MM.1S (cell line): ENCODE data around the gene GEMIN5.

ENCODE experiments used
- DNase-seq: peaks from one replicate; pipeline ENCODE4 v3.0.0-alpha.2; 2015
- H2AFZ ChIP-seq: fragments of 300-600 bp; sonication (generic); 2 replicates; pipeline ENCODE4 v1.6.0; 2016; ENCODE audit warnings: antibody characterized with exemption, low read length
- H3F3A ChIP-seq: fragments of 300-600 bp; sonication (generic); 2 replicates; pipeline ENCODE4 v1.6.1; 2016; ENCODE audit warnings: mild to moderate bottlenecking, antibody characterized with exemption, low read length, moderate library complexity, mixed read lengths; ENCODE audit not compliant: insufficient read depth
- H3K27ac ChIP-seq: fragments of 300-600 bp; sonication (generic); 2 replicates; pipeline ENCODE4 v1.5.1; 2016; ENCODE audit warnings: mild to moderate bottlenecking, low read length
- H3K27me3 ChIP-seq: fragments of 300-600 bp; sonication (generic); replicated peaks from 2 replicates; pipeline ENCODE4 v1.6.0; 2016; ENCODE audit warnings: low read length; ENCODE audit not compliant: insufficient read depth
- H3K36me3 ChIP-seq: fragments of 300-600 bp; sonication (generic); replicated peaks from 2 replicates; pipeline ENCODE4 v1.6.1; 2016; ENCODE audit warnings: mild to moderate bottlenecking, low read length, mixed read lengths; ENCODE audit not compliant: insufficient read depth
- H3K4me1 ChIP-seq: fragments of 300-600 bp; sonication (generic); 2 replicates; pipeline ENCODE4 v1.6.1; 2016; ENCODE audit warnings: low read length, mixed read lengths
- H3K4me2 ChIP-seq: fragments of 300-600 bp; sonication (generic); 2 replicates; pipeline ENCODE4 v1.6.0; 2016; ENCODE audit warnings: low read depth, low read length
- H3K4me3 ChIP-seq: fragments of 300-600 bp; sonication (generic); 2 replicates; pipeline ENCODE4 v1.5.1; 2016; ENCODE audit warnings: low read length, mixed read lengths
- H3K79me2 ChIP-seq: fragments of 300-600 bp; sonication (generic); 2 replicates; pipeline ENCODE4 v1.6.1; 2016; ENCODE audit warnings: mixed run types, low read length, mixed read lengths
- H3K9ac ChIP-seq: fragments of 300-600 bp; sonication (generic); 2 replicates; pipeline ENCODE4 v1.6.1; 2016; ENCODE audit warnings: low read length, mixed read lengths
- H3K9me2 ChIP-seq: fragments of 300-600 bp; sonication (generic); replicated peaks from 2 replicates; pipeline ENCODE4 v1.6.1; 2016; ENCODE audit warnings: mild to moderate bottlenecking, low read length, mixed read lengths; ENCODE audit not compliant: insufficient read depth
- H3K9me3 ChIP-seq: fragments of 300-600 bp; sonication (generic); replicated peaks from 2 replicates; pipeline ENCODE4 v1.6.1; 2016; ENCODE audit warnings: mild to moderate bottlenecking, low read length, mixed read lengths; ENCODE audit not compliant: insufficient read depth
- H4K20me1 ChIP-seq: fragments of 300-600 bp; sonication (generic); 2 replicates; pipeline ENCODE4 v1.6.1; 2016; ENCODE audit warnings: mild to moderate bottlenecking, low read length, moderate library complexity, mixed read lengths; ENCODE audit not compliant: insufficient read depth
- EZH2 ChIP-seq: fragments of 300-600 bp; sonication (generic); optimal IDR thresholded peaks from 2 replicates; pipeline ENCODE3; 2017; ENCODE audit warnings: low read depth, mild to moderate bottlenecking, antibody characterized with exemption, low read length, mixed read lengths
- EZH2phosphoT487 ChIP-seq: fragments of 300-600 bp; sonication (generic); IDR thresholded peaks from 2 replicates; pipeline ENCODE4 v1.6.1; 2018; ENCODE audit warnings: antibody characterized with exemption, low read length
- TF ChIP-seq, protein P1 (sequence below): fragments of 300-600 bp; sonication (generic); IDR thresholded peaks from 2 replicates; pipeline ENCODE4 v1.5.1; 2016; ENCODE audit warnings: antibody characterized with exemption, low read length, mixed read lengths

Gene GEMIN5

DNA sequence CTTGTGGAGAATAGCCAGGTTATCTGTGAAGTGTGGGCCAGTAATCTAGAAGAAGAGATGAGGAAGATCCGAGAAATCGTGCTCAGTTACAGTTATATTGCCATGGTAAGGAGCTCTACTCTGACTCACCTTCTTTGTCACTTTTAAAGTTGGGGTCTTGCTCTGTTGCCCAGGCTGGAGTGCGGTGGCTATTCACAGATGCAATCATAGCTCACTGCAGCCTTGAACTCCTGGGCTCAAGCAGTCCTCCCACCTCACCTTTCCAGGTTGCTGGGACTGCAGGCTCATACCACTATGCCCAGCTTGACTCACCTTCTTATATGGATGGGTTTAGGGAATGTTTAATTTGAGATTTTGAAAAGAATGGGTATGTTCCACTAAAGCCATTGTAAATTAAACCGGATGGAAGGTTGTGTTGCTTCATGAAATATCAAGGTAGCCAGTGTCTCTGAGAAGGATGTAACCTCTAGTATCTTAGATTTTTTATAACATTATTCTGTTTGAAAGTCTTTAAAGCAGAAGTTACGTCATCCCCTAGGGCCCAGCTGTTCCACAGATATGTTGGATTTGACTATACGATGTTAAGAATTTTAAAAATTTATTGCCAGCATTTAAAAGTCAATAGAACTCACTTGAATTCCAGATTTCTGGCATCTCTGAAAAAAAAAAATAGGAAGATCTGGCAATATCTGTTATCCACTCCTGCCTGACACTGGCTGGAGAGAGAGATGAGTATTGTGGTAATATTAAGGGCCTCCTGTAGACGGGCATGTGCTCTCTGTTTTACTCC lies 74.5 kb downstream of the GEMIN5 start:
- Histone ChIP-seq H3K9me3 (no peaks in the 10 kb centered on the region), H3K9ac (no peak overlapping the region), H3K4me3 (no peak overlapping the region), H3K27ac (no peak overlapping the region), H3K36me3 (peaks cover 17% of the 10 kb centered on the region; the same call in 1 of the 2 replicates), H3F3A (peaks cover 16% of the 10 kb centered on the region; the same call in 1 of the 2 replicates), H3K4me2 (peak overlapping the region; percentile 53), H3K79me2 (peaks cover 78% of the 10 kb centered on the region), H2AFZ (no peak overlapping the region), H3K9me2 (no peaks in the 10 kb centered on the region), H3K4me1 (peaks cover 25% of the 10 kb centered on the region), H4K20me1 (peaks cover 6% of the 10 kb centered on the region; the same call in 1 of the 2 replicates), H3K27me3 (no peaks in the 10 kb centered on the region)
- TF ChIP-seq EZH2 (no peak), EZH2phosphoT487 (no peak)
- no peak for DNase-seq

DNA sequence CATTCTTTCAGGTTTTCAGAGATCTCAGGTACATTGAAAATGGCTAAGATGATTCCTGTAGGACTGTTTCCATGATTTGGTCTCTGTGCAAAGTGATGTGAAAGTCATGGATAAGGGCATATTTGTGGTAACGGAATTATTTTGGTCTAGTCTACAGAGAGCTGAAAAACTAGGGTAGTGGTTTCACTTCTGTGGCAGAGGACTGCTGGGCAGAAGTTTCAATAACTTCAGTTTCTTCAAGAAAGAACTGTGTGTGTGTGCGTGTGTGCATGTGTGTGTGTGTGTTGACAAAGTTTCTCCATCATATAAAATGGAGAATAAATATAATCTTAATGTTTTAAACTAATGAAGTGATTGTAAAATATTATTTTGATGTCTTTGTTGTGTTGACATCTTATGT lies 75.2 kb downstream of the GEMIN5 start:
- Histone ChIP-seq H3F3A (peaks cover 16% of the 10 kb centered on the region; the same call in 1 of the 2 replicates), H3K9ac (no peak overlapping the region), H3K36me3 (peaks cover 17% of the 10 kb centered on the region; the same call in 1 of the 2 replicates), H3K4me3 (no peak overlapping the region), H3K27ac (peak overlapping the region; percentile 19; the same call in 1 of the 2 replicates), H3K27me3 (no peaks in the 10 kb centered on the region), H4K20me1 (peaks cover 6% of the 10 kb centered on the region; the same call in 1 of the 2 replicates), H3K4me2 (peak overlapping the region; percentile 53), H3K9me3 (no peaks in the 10 kb centered on the region), H2AFZ (no peak overlapping the region), H3K79me2 (peaks cover 79% of the 10 kb centered on the region), H3K4me1 (peaks cover 25% of the 10 kb centered on the region), H3K9me2 (no peaks in the 10 kb centered on the region)
- TF ChIP-seq, protein P1, sequence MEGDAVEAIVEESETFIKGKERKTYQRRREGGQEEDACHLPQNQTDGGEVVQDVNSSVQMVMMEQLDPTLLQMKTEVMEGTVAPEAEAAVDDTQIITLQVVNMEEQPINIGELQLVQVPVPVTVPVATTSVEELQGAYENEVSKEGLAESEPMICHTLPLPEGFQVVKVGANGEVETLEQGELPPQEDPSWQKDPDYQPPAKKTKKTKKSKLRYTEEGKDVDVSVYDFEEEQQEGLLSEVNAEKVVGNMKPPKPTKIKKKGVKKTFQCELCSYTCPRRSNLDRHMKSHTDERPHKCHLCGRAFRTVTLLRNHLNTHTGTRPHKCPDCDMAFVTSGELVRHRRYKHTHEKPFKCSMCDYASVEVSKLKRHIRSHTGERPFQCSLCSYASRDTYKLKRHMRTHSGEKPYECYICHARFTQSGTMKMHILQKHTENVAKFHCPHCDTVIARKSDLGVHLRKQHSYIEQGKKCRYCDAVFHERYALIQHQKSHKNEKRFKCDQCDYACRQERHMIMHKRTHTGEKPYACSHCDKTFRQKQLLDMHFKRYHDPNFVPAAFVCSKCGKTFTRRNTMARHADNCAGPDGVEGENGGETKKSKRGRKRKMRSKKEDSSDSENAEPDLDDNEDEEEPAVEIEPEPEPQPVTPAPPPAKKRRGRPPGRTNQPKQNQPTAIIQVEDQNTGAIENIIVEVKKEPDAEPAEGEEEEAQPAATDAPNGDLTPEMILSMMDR: no peak
- TF ChIP-seq EZH2phosphoT487: no peak
- no peak for TF ChIP-seq EZH2
- DNase-seq: peak; percentile 76

DNA sequence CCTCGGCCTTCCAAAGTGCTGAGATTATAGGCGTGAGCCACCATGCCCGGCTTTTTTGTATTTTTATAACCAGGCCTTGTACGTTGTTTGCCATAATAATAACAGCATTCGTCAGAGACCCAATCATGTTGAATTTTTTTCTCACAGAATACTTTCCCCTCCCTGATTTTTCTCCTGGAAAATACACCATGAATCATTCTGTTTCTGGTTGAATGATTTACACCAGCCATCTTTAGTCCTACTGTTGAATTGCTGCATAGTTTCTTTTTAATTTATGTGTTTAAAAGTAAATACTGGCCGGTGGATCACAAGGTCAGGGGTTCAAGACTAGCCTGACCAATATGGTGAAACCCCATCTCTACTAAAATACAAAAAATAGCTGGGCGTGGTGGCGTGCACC lies 76.1 kb downstream of the GEMIN5 start:
- Histone ChIP-seq H3K27me3 (no peaks in the 10 kb centered on the region), H3K9me2 (no peaks in the 10 kb centered on the region), H3K9me3 (no peaks in the 10 kb centered on the region), H3K9ac (no peak overlapping the region), H2AFZ (no peak overlapping the region), H4K20me1 (peaks cover 6% of the 10 kb centered on the region; the same call in 1 of the 2 replicates), H3K4me2 (peak overlapping the region; percentile 53; the same call in 1 of the 2 replicates), H3K27ac (no peak overlapping the region), H3K4me1 (peaks cover 25% of the 10 kb centered on the region), H3K79me2 (peaks cover 79% of the 10 kb centered on the region), H3F3A (peaks cover 21% of the 10 kb centered on the region; the same call in 1 of the 2 replicates), H3K4me3 (no peak overlapping the region), H3K36me3 (peaks cover 13% of the 10 kb centered on the region; the same call in 1 of the 2 replicates)
- TF ChIP-seq EZH2phosphoT487 (no peak), EZH2 (no peak)
- TF ChIP-seq, protein P1: no peak
- no peak for DNase-seq
